RKO (cell line): ENCODE data around the gene PPP2R5A.
"Not testable (repeated sequence)": the region's sequence is repeated elsewhere in the genome, so short reads cannot be mapped to it uniquely, and the experiment has no call there.

Source experiments
- DNase-seq: peaks from one replicate; pipeline ENCODE4 v3.0.0-alpha.2; 2016; ENCODE audit warnings: low spot score

The PPP2R5A gene

DNA sequence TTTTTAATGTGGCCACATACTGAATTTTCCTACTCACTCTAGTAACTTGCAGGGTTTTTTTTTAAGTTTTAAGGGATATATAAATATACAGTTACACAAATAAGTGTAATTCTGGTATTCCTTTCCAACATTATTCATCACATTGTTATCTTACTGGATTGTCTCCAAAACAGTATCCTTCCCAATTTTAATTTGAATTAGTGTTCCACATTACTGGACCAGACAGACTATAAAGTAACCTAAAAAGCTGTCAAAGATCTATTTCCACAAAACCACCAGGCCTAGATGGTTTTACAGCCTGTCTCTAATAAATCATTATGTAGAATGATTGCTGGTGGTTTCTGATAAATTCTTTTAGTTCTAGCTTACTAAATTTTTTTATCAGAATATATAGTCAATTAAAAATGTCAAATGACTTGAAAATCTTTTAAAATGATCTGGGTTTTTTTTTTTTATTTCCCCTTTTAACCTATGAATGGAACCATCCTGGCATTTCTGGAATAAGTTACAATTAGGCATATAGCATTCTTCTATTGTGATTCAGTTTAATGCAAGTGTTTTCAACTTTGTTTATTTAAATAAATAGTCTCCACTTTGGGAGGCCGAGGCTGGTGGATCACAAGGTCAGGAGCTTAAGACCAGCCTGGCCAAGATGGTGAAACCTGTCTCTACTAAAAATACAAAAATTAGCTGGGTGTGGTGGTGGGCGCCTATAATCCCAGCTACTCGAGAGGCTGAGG is 70.2 kb downstream of the PPP2R5A start:
- no peak for DNase-seq

DNA sequence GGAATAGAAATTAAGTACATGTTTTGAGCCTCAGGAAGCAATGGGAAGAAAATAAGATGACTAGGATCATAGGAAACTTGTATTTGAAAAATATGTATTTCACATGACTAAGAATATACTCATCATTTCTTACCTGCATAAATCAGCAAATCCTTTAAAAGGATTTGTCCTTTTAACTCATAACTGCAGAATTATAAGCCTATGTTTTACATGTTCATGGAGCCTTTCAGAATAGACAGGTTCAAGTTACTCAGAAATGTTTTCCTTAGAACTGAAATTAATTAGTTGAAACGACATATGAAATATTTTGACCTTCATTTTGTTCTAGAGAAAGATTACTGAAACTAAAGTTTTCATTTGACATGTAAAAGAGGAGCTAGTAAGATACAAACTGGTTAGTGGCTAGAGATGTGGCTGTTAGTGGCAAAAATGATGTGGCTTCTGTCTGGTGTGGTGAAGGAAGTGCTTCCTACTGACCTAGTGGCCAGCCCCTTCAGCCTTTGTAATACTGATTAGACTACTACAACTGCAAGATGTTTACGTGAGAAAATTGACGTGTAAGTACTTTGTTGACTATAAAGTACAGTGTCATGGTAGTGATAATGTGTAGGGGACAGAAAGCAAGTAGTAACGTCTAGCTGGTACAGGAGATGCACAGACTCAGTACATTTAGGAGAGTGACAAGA is 74.7 kb downstream of the PPP2R5A start:
- DNase-seq = no peak

DNA sequence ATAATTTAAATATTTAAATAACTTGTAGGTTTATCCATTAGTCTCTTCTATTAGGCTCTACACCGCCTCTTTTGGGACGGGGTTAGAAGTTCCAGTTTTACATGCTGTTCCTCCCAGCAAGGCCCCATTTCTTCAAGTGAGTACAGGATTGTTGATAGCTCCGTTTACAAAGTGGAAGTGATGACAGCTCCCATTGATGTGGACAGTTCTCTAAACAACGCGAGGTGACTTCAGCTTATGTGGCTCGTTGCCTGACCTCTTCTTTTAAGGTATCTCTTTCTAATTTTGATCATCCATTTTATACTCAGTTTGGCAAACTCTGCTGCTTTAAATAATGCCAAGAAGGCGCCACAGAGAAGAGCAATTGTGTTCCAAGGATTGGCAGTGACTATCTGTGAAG is 79.8 kb downstream of the PPP2R5A start:
- no peak for DNase-seq

DNA sequence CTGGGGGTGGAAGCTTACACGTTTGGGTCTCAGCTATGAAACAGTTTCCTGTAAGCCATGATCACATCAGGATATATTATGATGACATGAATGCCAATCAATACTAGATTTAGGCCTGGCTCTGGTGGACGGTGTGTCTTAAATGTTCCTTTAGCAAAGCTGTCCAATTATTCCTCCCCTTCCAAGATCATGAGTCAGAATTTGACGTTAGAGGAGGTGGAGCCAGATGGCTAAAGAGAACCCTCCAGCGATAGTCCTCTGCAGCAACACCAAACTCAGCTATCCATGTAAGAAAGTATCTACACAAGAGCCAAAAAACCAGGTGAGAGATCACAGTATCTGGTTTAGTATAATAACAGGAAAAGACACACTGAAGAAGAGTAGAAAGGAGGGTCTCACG is 81.7 kb downstream of the PPP2R5A start:
- no peak for DNase-seq

DNA sequence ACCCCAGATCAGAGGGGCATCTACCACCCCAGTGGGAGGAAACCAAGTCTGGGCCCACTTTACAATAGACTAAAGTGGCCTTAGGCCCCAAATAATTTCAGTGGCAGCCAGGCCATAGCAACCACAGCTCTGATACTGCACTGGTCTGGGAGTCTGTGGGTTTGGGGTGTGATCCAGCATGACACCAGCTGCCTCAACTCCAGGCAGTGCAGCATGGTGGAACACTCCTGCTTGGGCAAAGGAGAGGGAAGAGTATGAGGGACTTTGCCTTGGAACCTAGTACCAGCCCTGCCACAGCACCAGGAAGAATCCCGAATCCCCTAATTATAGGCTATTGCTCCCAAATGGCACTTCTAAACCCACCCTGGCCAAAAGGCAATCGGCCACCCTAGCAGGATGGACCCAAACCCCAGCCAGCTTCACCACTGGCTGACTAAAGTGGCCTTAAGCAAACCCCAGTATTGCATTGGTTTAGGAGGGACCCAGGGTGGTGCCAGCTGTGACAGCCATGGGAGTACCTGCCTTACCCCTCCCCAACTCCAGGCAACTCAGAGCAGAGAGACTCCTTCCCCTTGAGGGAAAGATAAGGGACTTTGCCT is 82.4 kb downstream of the PPP2R5A start:
- DNase-seq = no peak

DNA sequence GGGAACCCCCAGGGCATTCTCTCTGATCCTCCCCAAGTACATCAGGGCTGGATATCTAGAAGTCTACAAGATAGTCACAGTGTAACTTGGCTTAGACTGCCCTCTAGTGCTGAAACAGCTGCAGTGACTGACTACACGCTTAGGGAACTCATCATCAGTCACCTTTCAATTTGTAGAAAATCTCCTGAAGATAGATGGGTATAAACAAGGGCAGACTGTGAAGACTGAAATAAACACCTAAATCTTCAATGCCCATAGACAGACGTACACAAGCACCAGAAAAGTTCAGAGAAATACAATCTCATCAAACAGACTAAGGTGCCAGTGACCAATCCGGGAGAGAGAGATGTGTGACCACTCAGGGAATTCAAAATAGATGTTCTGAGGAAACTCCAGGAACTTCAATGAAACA is 82.9 kb downstream of the PPP2R5A start:
- DNase-seq = peak; percentile 77

DNA sequence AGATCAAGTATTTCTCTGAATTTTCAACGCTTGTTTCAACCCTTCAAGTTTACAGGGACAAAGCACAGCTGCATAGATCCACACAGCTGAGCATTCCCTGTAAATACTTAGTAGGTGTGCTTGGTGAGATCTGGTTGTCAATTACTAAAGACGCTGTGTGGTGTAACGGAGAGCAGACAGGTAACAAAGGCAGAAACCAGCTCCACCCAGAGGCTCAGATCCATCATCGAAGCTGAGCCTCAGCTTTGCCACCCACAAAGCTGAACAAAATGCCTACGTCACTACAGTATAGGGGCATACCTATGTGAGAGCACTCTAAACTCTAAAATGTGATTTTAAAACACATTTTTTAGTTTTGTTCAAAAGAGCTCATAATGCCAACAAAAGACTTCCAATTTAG is 90.8 kb downstream of the PPP2R5A start:
- no peak for DNase-seq

DNA sequence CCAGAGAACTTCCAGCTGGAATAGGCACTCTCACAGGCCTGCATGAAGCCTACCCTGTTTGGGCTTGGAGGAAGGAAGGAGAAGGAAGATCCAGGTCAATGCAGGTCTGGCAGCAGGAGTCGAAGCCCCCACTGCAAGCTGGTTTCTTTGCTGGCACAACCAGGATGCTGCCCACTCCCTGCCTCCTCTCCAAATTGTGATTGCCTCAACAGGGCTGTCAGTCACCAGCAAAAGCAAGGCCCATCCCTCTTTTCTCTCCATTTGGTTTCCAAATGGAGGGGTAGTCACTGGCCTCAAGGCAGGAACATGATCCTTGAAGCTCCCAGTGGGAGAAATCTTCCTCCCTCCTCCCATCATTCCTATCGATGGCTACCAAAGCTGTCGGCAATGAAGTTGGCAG is 92.4 kb downstream of the PPP2R5A start:
- no peak for DNase-seq

DNA sequence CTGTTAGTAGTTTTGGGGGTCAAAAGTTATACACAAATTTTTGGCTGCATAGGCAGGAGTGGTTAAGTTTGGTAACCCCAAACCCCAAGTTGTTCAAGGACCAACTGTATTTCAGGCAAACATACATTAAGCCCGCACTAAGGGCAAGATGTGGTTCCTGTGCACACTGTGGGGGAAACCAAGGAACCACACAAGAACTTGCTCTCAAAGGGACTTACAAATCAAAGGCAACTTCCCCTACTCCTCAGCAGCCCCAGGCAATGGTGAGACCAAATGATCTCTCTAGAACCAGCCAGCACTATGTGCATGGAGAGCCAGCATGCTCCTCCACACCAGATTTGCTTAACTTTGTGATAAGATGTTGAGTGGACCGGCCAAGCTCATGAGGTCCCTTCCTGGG is 94.2 kb downstream of the PPP2R5A start:
- no peak for DNase-seq

DNA sequence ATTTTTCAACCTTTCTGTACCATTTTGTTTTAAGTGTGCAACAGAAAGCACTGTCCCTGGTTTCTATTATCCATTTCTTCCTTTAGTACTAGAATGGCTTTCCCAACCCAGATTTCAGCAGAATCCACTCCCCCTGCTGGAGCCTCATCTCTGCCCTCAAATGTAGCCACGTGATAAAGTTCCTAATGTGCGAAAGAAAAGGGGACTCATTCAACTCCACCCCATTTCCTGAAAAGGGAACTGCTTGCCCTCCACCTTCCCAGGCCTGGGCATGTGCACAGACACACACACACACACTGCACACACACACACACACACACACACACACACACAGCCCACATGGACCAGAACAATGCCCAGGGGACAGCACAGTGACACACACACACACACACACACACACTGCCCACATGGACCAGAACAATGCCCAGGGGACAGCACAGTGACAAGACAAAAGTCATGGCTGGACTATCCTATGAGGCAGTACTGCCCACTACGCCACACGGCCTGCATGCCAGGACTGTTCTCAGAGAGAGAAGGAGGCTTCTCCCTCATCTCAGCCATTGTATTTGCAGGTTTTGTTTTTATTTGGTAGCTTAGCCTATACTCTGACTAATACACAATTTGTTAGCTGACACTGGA is 96.3 kb downstream of the PPP2R5A start:
- DNase-seq = no peak

DNA sequence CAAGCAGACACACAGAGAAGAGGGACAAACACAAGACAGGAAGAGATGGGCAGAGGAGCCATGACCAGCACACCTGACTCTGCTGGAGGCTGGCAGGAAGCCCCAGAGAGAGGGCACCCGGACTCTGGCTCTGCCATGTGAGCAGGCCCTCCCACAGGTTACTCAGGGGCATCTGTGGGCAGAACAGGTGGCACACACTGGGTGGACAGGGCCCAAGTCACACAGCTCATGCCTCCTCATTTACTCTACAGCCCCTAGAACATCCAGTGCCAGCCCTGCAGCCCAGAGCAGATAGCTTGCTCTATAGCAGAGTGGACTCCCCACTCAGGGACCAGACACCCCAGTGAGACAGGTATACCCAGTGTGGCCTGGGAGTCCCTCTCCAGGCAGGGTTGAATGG is 100.8 kb downstream of the PPP2R5A start:
- no peak for DNase-seq

DNA sequence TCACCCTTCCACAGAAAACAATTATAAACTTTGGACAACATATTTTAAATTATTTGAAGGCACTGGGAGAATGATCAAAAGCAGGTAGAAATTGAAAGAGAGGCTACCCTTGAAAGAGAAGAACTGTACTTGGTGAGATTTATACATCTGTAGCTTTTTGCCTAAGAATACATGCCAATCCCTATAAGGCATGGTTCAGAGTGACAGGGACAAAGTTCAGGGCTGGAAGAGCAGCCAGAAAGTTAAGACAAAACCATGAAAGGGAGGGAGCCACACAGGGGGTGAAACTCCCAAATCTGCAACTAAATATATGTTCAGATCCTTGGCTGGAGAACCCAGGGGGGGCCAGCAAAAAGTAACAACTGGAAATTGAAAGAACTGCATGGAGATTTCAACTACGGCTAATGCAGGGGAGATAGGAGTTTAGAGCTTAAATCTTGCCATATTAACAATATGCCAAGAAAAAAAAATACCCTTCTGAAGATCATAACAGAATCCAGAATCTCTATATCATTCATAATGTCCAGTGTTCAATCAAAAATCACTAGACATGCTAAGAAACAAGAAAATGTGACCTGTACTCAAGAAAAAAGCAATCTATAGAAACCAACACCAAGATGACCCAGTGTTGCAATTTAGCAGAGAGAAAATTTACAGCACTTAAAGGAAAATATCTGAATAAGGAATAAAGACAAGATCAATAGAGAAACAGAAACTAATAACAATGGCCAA is 103.9 kb downstream of the PPP2R5A start:
- DNase-seq = no peak

DNA sequence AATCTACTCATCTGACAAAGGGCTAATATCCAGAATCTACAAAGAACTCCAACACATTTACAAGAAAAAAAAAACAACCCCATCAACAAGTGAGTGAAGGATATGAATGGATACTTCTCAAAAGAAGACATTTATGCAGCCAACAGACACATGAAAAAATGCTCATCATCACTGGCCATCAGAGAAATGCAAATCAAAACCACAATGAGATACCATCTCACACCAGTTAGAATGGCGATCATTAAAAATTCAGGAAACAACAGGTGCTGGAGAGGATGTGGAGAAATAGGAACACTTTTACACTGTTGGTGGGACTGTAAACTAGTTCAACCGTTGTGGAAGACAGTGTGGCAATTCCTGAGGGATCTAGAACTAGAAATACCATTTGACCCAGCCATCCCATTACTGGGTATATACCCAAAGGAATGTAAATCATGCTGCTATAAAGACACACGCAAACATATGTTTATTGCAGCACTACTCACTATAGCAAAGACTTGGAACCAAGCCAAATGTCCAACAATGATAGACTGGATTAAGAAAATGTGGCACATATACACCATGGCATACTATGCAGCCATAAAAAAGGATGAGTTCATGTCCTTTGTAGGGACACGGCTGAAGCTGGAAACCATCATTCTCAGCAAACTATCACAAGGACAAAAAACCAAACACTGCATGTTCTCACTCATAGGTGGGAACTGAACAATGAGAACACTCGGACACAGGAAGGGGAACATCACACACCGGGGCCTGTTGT is 110.6 kb downstream of the PPP2R5A start:
- DNase-seq = not testable (repeated sequence)

DNA sequence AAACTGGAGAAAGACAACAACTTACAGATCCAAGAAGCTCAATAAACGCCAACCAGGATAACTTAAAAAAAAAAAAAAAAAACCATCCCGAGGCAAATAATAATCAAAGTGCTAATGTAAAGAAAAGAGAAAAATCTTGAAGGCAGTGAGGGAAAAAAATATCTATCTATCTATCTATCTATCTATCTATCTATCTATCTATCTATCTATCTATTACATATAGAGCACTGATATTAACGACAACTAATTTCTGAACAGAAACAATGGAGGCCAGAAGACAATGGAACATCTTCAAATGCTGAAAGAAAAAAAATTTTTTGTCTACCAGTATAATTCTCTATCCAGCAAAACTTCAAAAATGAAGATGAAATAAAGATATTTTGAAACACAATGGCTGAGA is 111.4 kb downstream of the PPP2R5A start:
- DNase-seq = peak; percentile 24

DNA sequence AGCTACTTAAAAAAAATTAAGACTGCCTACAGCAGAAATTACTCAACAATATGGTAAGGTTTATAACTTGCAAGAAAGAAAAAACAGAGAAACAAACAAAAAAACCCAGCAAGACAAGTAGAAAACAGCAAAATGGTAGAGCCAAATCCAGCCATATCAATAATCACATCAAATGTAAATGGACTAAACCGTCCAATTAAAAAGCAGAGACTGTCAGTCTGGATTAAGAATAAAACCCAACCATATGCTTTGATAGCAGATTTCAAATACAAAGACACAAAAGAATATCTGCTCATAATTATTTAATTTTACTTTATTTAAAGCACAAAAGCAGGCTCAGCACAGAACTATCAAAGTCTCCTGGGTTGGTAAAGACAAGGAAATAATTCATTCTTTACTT is 112.0 kb downstream of the PPP2R5A start:
- DNase-seq = no peak

DNA sequence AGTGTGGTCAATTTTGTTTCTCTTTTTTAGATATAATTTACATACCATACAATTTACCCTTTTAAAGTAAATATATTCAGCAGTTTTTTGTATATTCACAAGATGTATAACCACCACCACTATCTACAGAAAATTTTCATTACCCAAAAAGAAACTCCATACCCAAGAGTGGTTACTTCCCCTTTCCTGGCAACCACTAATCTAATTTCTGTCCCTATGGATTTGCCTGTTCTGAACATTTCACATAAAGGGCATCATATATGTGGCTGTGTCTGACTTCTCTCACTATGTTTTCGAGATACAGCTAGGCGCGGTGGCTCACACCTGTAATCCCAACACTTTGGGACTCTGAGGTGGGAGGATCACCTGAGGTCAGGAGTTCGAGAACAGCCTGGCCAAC is 115.8 kb downstream of the PPP2R5A start:
- DNase-seq = no peak

DNA sequence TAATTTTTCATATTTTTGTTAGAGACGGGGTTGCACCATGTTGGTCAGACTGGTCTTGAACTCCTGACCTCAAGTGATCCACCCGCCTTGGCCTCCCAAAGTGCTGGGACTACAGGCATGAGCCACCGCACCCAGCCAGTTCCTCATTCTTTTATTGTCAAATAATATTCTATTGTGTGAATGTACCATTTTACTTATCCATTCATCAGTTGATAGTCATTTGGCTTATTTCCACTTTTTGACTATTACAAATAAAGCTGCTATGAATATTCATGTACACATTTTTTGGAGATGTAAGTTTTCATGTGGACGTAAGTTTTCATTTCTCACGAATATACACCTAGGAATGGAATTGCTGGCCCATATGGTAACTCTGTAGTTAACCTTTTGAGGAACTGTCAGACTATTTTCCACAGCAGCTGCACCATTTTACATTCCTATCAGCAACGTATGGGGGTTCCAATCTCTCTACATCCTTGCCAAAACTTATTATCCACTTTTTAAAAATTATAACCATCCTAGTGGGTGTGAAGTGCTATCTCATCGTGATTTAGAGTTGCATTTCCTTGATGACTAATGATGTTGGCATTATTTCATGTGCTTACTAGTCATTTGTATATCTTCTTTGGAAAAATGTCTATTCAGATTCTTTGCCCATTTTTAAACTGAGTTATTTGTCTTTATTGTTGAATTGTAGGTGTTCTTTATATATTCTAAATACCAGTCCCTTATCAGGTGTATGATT is 116.8 kb downstream of the PPP2R5A start:
- peak; percentile 86 for DNase-seq

DNA sequence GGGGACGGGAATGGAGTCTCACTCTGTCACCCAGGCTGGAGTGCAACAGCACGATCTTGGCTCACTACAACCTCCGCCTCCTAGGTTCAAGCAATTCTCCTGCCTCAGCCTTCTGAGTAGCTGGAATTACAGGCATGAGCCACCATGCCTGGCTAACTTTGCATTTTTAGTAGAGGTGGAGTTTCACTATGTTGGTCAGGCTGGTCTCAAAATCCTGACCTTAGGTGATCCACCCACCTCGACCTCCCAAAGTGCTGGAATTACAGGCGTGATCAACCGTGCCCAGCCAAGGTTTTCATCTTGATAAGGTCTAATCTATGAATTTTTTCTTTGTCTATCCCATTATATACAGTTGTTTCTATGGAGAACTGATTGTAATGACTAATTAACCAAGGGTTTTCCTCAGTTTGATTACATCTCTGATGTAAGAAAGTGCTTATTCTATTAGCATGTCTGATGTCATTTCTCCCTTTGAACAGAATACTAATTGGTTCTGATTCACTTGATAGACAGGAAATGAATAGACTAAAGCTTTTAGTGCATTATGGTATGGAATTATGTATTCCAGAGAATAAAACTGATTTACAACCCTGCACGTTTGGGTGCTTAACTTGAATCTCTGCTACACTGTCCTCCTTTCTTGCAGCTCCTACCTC is 117.6 kb downstream of the PPP2R5A start:
- DNase-seq = peak; percentile 52

DNA sequence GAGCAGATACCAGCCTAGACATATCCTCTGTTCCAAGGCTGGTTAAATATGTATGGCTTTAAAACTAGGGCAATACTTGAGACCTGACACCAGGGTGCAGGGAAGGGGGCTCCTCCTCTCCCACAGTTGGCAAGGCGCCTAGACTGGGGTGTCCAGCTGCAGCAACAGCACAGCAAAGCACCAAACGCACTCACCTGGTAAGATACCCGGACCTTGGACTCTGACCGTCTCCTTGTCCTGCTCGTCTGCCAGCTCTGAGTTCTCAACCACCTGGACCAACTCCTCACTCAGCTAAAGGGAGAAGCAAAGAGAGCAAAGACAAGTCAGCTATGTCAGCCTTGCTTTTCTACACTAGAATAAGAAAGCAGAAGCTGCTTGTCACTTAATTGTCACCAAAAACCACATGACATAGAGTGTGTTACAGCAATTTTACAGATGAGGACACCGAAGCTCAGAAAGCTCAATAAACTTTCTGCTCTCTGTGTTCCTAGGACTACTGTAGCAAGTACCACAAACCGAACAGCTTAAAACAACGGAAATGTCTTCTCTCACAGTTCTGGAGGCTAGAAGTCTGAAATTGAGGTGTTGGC is 125.1 kb downstream of the PPP2R5A start:
- DNase-seq = no peak
